ENCODE measurements around the gene CMA1. TPM values are rescaled to one million over a fixed set of nuclear protein-coding genes. Genes with fewer than 3 reads are reported as not detected.

The CMA1 gene
- total RNA-seq, 4 donors from 2014 or later, result not detected

DNA sequence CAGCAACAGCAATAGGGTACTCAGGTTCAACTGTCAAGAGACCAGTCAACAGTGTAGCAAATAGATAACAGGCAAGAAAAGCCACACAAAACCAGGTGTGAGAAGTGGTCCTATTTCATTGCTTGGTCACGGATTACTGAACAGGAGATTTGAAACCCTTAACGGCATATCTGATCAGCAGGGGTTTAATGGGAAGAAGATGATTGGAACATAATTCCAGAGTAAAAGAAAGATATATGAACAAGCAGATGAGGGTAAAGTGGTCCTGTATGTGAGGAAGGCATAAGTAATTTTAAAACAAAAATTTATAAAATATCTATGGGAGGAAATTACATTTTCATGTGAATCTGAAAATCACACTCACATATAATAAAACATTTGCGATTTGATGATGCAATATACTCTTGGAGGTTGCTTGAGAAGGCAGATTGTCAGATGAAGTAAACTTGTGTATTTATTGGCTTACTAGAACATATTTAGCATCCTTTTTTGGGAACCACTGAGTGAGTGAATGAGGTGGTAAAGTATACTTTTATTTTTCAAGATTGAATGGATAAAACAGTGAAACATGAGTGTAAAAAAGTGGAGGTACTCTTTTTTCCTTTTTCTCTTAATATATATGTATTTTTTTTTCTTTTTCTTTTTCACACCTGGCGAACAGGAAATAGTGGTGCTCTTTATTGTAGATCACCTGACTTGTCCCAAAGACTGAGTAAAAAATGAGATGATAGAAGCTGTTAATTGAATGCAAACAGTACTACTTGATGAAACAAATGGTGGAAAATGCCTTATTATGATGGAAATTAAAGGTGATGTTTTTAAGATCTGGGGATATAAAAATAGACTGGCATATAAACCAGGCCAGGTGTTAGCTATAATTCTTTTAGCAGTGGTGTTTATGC, 43.9 kb downstream of the CMA1 start:
- no peak overlapping the region for H3K27ac ChIP-seq
- TF ChIP-seq EP300 (IDR thresholded peaks at IDR 0.05; ENCODE audit: low read depth), result no peak
- TF ChIP-seq, protein P1, sequence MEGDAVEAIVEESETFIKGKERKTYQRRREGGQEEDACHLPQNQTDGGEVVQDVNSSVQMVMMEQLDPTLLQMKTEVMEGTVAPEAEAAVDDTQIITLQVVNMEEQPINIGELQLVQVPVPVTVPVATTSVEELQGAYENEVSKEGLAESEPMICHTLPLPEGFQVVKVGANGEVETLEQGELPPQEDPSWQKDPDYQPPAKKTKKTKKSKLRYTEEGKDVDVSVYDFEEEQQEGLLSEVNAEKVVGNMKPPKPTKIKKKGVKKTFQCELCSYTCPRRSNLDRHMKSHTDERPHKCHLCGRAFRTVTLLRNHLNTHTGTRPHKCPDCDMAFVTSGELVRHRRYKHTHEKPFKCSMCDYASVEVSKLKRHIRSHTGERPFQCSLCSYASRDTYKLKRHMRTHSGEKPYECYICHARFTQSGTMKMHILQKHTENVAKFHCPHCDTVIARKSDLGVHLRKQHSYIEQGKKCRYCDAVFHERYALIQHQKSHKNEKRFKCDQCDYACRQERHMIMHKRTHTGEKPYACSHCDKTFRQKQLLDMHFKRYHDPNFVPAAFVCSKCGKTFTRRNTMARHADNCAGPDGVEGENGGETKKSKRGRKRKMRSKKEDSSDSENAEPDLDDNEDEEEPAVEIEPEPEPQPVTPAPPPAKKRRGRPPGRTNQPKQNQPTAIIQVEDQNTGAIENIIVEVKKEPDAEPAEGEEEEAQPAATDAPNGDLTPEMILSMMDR (IDR thresholded peaks at IDR 0.05), result no peak
- TF ChIP-seq POLR2A (IDR thresholded peaks at IDR 0.05), result no peak
- no peak for TF ChIP-seq POLR2AphosphoS5 (IDR thresholded peaks at IDR 0.05)
- no peaks in the 10 kb centered on the region for H3K4me1 ChIP-seq
- no peaks in the 10 kb centered on the region for H3K36me3 ChIP-seq
- H3K4me3 ChIP-seq, result no peak overlapping the region
- no peaks in the 10 kb centered on the region for H3K27me3 ChIP-seq
- 59 to 67% methylated on average over 4 of the region's 4 CpGs for WGBS, 2 donors (ENCODE audit: low coverage in 1 of 2)
- intact Hi-C loops (cut with DNase I; ENCODE audit: low total_unique reads), result no loop called here
- in situ Hi-C loops (cut with MboI; ENCODE audit: low pct_ligation_motif_present in 1 of 4, low pct_unique_long_range_greater_than_20kb in 1 of 4, low sequenced_read_pairs in 3 of 4), result no loop called here
- H3K9me3 ChIP-seq, result no peaks in the 10 kb centered on the region
- DNase-seq, result no peak

DNA sequence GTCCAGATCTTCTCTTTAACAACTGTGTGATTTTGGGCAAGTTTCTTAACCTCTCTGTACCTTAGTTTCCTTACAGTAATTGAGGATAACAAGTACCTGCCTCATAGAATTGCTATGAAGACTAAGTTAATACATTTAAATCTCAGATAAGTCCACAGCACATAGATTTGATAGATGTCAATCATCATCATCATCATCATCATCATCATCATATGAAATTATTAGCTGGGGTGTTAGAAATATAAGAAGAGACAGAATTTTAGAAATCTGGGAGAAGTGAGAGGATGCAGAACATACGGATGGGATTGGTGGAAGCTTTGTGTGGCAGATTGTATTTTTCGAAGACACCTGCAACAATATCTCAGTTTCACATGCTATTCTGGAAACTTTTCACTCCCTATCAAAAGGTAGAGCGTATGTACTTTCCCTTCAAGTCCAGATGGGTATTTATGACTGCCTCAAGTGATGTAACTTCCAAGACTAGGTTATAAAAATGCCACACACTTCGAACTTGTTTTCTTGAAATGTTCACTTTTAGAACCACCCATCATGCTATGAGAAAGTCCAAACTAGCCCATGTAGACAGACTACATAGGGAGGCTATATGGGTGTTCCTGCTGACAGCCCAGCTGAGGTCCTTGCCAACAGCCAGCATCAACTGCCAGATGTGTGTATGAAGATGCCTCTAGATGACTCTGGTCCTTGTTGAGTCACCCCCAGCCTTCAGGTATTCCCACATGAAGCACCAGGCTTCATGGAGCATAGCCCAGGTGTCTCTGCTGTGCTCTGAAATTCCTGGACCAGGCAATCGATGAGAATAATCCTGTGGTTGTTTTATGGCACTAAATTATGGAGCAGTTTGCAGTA, 44.8 kb downstream of the CMA1 start:
- in situ Hi-C loops (cut with MboI; ENCODE audit: low pct_ligation_motif_present in 1 of 4, low pct_unique_long_range_greater_than_20kb in 1 of 4, low sequenced_read_pairs in 3 of 4) (no loop called here), intact Hi-C loops (cut with DNase I; ENCODE audit: low total_unique reads) (no loop called here)

DNA sequence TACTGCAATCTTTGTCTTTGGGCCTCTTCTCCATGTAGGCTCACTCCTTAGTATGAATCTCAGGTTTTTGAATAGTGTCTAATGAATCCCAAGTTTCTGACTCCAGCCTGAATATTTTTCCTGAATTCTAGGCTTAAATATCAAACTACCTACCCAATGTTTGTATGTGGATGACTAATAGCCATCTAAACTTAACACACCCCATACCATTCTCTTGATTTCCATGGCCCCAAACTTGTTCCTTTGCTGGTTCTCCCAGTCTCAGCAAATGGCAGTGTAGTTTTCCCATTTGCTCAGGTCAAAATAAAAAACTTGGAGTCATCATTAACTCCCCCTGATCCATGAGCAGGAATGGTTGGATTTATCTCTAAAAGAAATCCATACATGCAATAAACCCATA, 46.7 kb downstream of the CMA1 start:
- TF ChIP-seq POLR2A (IDR thresholded peaks at IDR 0.05), result no peak
- TF ChIP-seq POLR2AphosphoS5 (IDR thresholded peaks at IDR 0.05), result no peak
- TF ChIP-seq, protein P1 (IDR thresholded peaks at IDR 0.05), result no peak
- TF ChIP-seq EP300 (IDR thresholded peaks at IDR 0.05; ENCODE audit: low read depth), result no peak
- no peaks in the 10 kb centered on the region for H3K4me1 ChIP-seq
- H3K27ac ChIP-seq, result no peak overlapping the region
- intact Hi-C loops (cut with DNase I; ENCODE audit: low total_unique reads), result no loop called here
- H3K9me3 ChIP-seq, result no peaks in the 10 kb centered on the region
- H3K27me3 ChIP-seq, result no peaks in the 10 kb centered on the region
- no peak overlapping the region for H3K4me3 ChIP-seq
- in situ Hi-C loops (cut with MboI; ENCODE audit: low pct_ligation_motif_present in 1 of 4, low pct_unique_long_range_greater_than_20kb in 1 of 4, low sequenced_read_pairs in 3 of 4), result no loop called here
- DNase-seq, result no peak
- no peaks in the 10 kb centered on the region for H3K36me3 ChIP-seq

More for the DNA sequence above, 44.8 kb downstream of the CMA1 start:
- Histone ChIP-seq H3K4me3 (no peak overlapping the region), H3K27me3 (no peaks in the 10 kb centered on the region), H3K4me1 (no peaks in the 10 kb centered on the region), H3K9me3 (no peaks in the 10 kb centered on the region), H3K36me3 (no peaks in the 10 kb centered on the region), H3K27ac (no peak overlapping the region)
- no peak for DNase-seq
- TF ChIP-seq POLR2A (IDR thresholded peaks at IDR 0.05) (no peak), EP300 (IDR thresholded peaks at IDR 0.05; ENCODE audit: low read depth) (no peak), POLR2AphosphoS5 (IDR thresholded peaks at IDR 0.05) (no peak)
- TF ChIP-seq, protein P1 (IDR thresholded peaks at IDR 0.05), result no peak
- 50 to 55% methylated on average over 1 to 5 of the region's 5 CpGs for WGBS, 2 donors (ENCODE audit: low coverage in 1 of 2)

- Histone ChIP-seq H3K27me3 (no peaks in the 10 kb centered on the region), H3K36me3 (no peaks in the 10 kb centered on the region), H3K9me3 (no peaks in the 10 kb centered on the region), H3K4me3 (no peak overlapping the region), H3K27ac (no peak overlapping the region), H3K4me1 (no peaks in the 10 kb centered on the region)
- TF ChIP-seq POLR2AphosphoS5 (IDR thresholded peaks at IDR 0.05) (no peak), EP300 (IDR thresholded peaks at IDR 0.05; ENCODE audit: low read depth) (no peak), POLR2A (IDR thresholded peaks at IDR 0.05) (no peak)
- TF ChIP-seq, protein P1 (IDR thresholded peaks at IDR 0.05), result no peak
- in situ Hi-C loops (cut with MboI; ENCODE audit: low pct_ligation_motif_present in 1 of 4, low pct_unique_long_range_greater_than_20kb in 1 of 4, low sequenced_read_pairs in 3 of 4) (no loop called here), intact Hi-C loops (cut with DNase I; ENCODE audit: low total_unique reads) (no loop called here)
- 76 to 89% methylated on average over 3 of the region's 3 CpGs for WGBS, 2 donors (ENCODE audit: low coverage in 1 of 2)
- no peak for DNase-seq
Observed at GRCh38 chr14:24459331-24459730, 48.7 kb downstream of the CMA1 start.
